NK-92 (cell line): Measurements from ENCODE around the gene GJA3.
"Not testable (repeated sequence)": the region's sequence is repeated elsewhere in the genome, so short reads cannot be mapped to it uniquely, and the experiment has no call there.

Experiments used
- DNase-seq: peaks from one replicate; lab custom pipeline; 2025; ENCODE audit not compliant: unreplicated experiment; lab: John Stamatoyannopoulos, UW

The GJA3 gene

DNA sequence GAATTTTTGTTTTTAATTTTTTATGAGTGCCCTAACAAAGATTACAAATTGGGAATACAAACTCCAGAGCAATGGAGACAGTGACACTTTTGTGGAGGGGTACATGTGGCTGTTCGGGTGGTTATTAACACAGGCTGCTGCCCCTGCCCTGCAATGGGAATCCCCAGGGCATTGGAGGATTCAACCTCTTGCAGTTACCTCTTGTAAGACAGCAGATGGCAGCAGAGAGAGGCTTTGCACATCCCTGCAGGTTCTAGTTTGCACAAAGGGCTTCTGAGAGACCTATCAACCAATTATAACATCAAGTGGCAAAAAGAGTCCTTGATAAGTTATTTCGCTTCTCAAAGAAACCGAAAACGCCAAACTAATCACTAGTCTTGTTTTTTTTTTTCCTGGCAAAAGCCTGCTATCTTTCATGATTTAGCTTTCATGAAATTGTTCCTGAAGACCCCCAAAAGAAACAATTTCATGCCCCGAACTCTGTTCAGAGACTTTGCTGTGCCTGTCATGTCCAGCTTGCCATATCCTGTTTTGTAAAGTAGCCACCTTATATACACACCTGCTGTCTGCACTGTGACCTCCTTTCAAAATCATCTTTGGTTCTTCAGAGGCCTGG lies 21.5 kb upstream of the GJA3 start:
- DNase-seq, result no peak

DNA sequence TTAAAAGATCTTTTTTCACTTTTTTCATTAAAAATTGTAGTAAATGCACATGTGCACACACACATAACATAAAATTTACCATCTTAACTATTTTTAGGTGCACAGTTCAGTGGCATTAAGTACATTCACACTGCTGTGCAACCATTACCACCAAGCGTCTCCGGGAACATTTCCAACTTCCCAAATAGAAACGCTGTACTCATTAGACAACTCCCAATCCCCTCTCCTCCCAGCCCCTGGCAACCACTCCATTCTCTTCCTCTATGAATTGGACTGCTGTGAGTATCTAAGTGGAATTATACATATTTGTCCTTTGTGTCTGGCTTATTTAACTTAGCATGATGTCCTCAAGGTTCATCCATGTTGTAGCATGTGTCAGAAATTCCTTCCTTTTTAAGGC lies 20.3 kb upstream of the GJA3 start:
- DNase-seq, result no peak

DNA sequence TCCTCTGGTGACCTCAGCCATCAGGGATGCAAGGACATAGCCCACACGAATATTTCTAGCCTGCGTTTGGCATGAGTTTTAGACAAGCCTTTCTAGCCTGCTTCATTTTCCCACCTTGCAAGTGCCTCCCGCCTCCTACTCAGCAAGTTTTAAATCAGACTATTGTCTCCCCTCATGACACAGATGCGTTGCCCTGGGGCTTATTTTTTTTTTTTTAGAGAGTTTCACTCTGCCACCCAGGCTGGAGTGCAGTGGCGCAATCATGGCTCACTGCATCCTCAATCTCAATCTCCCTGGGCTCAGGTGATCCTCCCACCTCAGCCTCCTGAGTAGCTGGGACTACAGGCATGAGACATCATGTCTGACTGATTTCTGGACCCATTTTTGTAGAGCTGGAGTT lies 17.3 kb upstream of the GJA3 start:
- DNase-seq, result no peak

DNA sequence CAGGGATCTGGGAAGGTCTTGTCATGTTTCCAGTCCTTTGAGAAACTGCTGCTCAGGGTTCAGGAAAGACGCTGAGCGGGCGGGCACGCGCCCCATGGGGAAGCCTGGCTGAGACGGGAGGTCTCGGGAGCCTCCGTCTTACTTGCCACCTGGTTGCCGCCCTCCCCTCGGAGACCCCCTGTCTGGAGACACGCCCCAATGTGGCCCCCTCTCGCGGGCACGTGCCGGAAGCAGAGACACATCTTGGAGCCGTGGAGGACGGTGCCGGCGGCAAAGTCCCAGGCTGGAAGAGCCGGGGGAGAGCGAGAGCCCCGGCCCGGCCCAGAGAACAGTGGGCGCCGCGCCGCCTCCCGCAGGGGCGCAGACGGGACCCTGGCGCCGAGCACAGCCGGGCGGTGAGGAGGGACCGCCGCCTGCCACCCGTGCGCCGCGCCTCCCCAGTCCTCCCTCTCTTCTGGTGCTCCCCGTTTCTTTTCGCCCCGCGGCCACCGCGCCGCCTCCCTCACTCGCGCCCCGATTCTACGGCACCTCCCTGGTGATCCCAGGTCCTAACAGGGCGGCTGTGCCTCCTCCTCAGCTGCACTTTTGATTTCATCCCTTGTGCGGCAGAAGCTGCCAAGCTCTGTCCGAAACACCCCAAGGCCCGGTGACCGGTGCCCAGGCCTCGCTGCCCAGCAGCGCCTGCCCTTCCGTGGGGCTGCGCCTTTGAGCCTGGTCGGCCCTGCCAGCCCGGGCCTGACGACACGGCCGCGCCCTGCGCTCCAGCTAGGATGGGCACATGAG lies 16.4 kb upstream of the GJA3 start:
- no peak for DNase-seq

DNA sequence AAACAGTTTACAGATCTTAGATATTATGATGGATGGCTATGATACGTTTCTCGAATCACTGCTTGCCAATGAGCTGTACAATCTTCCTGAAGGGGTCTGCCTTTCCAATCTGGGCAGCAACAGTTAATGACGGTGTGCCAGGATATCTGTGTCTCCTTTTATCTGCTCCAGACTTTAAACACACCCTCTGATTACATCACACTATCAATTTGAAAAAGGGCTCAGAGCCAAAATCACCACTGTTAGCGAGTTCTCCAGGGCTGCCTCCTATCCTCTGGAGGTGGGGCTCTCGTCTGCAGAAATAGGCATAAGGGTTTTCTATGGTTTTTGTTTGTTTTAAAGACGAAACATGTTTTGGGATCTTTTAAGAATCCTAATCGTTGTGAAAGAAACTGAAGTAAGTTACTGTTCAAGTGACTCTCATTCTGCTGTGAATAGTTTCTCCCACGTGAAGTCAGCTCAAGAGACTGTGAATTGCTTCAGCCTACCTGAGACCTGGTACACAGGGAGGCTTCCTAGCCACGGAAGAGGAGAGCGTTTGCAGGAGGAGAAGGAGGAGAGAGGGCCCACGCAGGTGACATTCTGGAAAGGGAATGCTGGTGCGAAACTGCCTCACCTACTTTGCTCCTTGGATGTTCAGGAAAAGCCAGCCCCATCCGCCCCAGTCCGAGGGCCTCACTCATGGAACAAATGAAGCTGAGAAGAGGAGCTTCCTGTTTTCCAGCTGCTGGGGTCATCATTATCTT lies 15.2 kb upstream of the GJA3 start:
- DNase-seq, result no peak

DNA sequence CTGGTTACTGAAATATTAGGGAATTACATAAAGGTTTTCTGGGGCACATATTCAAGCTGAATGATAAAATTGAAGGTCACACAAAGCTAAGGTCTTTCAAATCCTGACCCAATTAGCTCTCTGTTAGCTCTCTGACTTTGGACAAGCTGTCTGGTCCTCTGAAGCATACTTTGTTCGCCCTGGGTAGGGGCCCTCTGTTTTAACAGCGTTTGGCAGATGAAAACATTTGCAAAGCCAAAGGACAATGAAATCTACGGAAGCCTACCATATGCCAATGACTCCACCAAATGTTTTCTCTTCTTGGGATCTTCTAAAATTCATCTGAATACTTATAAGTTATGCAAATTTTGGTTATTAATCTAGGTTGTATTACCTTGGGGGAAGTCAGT lies 14.5 kb upstream of the GJA3 start:
- DNase-seq, result no peak

DNA sequence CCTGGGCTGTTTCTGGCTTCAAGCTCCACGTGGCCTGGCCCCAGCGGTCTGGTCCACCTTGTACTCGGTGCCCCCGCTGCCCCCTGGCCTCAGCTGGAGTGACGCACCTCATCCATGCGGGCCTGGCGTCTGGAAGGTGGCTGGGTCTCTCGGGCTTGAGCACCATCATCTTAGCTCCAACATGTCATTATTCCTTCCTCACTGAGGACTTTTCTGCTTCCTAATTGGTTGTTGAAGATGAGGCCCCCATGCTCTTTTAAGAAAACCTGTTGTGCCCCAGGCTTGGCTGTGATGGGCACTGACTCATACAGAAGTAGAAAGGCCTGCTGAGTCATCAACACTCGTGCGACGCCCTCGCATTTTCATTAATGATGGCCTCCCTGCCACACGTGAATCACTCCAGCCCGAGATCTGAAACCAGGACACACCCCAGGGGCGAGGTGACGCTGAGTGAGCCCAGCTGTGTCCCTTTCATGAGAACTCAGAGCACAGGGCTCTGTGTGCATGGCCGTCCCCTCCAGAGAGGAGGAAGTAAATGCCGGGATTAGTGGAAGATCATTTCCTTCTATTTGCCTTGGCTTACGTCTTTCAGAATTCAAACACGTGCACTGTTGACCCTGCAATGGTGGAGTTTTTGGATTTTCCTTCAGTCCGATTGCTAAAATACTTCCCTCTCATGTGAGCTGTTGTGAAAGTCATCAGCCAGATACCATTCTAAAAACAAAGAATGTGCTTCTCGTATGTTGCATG lies 14.0 kb upstream of the GJA3 start:
- no peak for DNase-seq

DNA sequence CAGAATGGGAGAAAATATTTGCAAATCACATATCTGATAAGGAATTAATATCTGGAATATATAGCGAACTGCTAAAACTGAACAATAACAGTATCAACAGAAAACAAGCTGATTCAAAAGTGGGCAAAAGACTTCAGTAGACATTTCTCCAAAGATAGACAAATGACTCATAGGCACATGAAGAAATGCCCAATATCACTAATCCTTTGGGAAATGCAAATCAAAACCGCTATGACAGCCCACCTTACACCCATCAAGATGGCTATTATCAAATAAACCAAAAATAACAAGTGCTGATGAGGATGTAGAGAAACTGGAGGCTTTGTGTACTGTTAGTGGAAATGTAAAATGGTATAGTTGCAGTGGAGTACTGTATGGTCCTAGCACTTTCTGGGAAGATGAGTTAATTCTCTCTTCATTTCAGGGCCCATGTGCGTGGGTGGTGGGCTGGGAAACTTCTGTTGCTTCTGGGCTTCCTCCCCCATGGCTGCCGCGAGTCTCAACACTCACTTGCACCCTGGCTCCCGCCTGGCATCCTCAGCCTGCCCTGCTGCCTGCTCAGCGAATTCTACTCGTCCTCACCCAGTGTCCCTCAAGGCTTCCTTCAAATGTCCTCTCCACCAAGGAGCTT lies 12.4 kb upstream of the GJA3 start:
- DNase-seq, result no peak

DNA sequence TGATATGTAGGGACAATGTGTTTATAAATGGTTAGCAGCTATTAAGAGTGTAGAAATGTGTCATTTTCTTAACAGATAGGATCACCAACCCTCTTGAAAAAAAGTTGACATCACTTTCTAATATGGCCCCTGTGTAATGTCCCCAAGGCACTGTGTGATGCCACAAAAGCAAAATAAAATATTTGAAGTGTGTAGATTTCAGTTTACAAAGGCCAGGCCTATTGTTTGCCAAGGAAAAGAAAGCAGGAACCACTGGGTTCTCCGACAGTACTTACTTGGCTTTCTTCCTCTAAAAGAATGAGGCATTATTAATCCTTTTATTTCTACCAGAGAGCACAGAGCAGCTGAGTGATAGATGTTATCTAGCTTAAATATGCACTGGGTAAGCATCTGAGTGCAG lies 10.5 kb upstream of the GJA3 start:
- no peak for DNase-seq

DNA sequence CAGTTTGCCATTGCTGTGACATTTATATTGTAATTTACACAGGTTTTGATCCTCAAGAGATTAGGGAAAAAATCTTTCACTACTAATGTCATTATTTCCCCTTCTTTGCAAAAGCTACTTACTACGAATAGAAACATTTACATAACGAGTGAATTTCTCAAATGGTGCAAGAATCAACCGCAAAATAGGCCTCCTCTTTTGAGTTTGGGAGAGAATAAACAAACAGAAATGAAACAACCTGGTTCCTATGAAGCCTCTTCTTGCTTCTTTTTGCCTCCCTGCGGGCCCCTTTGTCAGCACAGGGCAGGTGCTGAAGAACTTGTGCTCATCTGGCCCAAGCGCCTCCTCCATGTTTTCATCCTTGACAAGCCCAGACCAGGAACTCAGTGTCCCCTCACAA lies 10.1 kb upstream of the GJA3 start:
- no peak for DNase-seq

DNA sequence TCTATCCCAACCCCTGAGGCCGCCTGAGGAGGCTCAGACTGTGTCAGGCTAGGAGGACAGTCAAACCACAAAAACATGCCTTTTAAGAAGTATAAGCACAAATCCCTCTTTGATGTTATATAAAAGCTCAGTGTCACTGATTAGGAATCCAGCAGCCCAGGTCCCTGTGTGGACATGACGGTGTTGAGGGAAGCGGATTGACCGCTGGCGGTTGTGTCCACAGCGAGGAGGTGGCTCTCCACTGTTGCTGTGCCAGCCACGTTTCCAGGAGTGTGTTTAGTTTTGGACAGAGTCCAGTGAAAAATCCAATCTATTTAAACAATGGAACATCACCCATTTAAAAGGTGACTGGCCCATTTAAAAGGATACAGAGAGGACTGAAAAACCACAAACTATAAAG lies 7.5 kb upstream of the GJA3 start:
- DNase-seq, result no peak

DNA sequence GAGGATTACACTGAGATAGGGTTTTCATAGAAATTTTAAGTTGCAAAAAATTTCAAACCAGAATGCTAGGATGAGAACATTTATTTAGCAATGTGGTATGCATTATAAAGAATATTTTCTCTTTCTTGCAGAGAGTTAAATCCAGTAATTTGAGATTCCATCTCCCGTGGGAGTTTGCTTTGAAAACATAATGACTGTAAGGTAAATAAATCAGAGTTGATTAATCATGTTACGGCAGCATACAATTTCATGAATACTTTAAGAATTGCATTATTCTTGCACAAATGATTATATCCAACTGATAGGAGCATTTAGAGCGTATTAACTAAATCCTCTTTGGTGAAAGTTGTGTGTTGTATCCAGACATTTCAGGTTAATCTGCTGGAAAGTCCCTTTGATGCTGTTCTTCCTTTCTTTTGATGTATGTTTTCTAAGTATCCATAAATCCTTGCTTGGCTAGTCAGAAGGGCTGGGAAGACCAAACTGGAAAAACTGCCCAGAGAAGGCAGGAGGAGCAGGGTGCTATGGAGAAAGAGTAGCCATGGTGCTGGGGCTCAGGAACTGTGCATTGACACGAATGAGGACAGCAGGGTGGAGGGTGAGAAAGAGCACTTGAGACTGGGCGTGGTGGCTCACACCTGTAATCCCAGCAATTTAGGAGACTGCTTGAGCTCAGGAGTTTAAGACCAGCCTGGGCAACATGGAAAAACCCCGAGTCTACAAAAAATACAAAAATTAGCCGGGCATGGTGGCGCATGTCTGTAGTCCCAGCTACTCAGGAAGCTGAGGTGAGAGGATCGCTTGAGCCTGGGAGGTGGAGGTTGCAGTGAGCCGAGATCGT lies 4.8 kb upstream of the GJA3 start:
- no peak for DNase-seq

DNA sequence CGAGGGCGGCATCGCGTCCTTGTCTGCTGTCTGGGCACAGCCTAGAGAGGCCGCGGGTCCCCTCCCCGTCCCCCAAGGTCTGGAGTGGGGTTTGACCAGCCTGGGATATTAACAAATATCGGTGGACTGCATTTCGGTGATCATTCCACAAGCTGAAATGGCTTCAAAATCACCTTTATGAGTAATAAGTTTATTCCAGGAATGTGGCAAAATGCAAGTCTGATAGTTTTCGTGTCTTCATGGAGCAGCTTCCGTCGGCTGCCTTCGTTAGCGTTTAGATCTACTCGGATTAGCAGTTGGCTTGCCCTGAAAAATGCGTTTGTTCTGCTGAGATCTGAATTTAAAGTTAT lies 1.1 kb upstream of the GJA3 start:
- DNase-seq, result no peak

DNA sequence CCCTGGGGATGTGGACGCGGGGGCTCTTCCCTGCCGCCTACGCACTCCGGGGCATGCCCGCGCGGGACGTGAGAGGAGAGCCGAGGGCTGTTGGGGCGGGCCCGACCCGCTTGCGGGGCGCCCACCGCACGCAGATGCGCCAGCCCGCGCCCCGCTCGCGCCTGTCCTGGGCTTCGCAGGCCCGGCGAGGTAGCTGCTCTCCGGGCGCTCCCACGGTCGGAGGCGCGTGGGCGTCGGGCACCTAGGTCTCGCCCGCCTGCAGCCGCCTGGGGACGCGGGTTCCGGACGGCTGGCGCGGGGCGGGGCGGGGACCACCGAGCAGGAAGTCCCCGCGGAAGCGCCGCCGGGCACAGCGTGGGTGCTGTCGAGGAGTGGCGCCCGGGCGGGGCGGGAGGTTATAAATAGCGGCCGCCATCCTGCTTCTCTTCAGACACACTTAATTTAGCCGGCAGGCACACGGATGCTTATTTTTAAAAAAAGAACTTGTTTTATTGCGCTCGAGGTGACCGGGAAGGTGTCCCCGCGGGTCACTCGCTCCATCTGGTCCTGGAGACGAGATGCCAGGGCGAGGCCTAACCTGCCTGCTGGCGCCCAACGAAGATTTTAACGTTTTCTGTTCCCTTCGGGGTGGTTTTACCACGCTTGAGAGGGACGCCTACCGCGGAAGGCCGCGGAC lies 561 bp upstream of the GJA3 start:
- DNase-seq, result no peak

DNA sequence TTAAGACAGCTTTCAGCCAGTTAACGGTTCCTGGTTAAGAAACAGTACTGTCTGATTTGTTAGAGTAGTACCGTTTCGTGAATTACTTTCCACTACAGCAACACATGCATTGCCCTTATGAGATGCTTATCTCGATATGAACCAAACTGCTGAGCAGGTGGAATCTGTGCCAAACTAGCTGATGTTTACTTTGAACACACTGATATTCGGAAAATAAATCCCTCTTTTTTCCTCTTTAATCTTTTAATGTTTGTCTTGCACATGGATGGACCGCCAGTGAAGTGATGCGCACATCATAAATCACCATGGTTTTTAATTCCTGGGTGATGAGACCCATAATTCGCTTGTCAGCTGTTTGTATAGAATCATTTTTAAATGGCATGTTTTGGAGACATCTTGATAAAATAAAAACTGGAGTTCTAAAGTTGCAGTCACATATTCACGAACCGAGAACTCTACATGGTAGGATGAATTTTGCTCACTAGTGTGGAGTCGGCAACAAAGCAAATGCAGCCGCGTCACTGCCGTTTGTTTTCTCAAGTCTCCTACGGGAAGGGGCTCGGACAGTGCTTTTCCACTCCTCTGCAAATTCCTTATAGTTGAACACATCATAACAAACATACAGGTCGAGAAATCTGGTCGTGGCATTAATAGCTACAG lies 1.1 kb downstream of the GJA3 start:
- no peak for DNase-seq

DNA sequence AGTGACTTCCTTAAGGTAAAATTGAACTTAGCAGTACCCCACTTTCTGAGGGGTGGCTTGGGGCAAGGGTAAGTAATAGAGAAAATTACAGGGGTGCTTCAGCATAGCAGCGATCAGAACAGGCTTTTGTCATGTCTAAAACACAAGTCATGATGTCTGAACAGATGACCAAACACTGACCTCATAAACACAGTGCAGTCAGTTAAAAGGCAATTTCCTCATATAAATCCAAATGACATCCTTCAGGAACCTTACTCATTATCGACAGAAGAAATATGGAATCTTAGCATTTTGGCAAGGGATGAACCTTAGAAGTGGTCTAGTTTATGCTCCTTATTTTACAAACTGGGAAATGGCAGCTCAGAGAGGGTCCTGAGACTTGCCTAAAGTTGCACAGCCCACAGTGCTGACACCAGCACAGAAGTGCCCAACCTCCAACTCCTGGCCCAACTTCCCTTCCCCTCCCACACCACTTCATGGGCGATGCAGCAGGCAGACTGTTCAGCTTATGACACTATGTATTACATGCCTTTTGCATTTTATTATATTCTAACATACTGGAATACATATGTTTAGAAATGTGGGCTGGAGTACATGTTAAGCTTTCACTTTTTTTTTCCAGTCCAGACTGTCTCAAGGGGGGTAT lies 3.6 kb downstream of the GJA3 start:
- no peak for DNase-seq

DNA sequence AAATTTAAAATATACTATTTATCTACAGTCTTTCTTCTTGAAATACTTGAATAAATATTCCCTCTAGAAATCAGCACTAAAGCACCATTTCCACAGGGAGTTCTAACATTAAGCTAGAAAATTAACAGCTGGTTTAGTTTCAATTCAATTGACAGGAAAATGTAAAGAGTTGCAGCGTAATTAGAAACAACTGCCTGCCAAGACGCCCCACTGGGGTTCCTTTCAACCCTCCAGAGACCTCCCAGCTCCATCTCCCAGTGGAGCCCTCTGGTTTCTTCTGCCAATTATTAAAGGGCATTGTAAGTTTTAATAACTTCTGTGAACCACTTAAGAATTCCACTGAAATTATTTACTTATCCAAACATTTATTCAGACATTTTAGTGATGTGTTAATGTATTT lies 4.2 kb downstream of the GJA3 start:
- no peak for DNase-seq

DNA sequence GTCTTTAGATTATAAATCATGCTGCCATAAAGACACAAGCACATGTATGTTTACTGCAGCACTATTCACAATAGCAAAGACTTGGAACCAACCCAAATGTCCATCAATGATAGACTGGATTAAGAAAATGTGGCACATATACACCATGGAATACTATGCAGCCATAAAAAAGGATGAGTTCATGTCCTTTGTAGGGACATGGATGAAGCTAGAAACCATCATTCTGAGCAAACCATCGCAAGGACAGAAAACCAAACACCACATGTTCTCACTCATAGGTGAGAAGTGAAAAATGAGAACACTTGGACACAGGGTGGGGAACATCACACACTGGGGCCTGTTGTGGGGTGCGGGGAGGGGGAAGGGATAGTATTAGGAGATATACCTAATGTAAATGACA lies 7.6 kb downstream of the GJA3 start:
- not testable (repeated sequence) for DNase-seq

DNA sequence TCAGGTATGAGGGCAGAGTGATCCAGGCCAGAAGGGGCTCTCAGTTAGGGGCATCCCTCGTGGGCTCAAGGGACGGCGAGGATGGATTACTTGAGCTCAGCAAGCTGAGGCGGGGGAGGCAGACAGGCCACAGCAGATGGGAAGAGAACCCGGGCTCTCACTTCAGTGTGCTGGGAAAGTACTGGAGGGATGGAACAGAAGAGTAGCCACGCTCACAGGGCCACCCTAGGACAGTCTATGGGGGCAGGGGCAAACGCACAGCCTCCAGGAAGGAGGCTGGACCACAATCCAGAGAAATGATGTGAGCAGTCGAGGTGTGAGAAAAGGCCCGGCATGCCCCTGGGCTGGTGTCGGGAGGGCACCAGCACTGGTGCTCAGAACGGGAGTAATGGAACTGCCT lies 9.2 kb downstream of the GJA3 start:
- DNase-seq, result no peak
